GM12801 (cell line): Measurements from ENCODE around the gene ECT2L.

Source experiments
- CTCF ChIP-seq: IDR thresholded peaks from one replicate; pipeline ENCODE4 v1.5.1; 2011; ENCODE audit warnings: control low read depth; ENCODE audit not compliant: insufficient read length; ENCODE audit errors: extremely low read depth

The ECT2L gene

GRCh38 chr6:138806889-138807288 is 11.0 kb downstream of the ECT2L start:
- TF ChIP-seq CTCF: no peak

GRCh38 chr6:138809677-138810076 is 13.8 kb downstream of the ECT2L start:
- TF ChIP-seq CTCF: no peak

- no peak for TF ChIP-seq CTCF
These were observed 16.0 kb downstream of the ECT2L start for GRCh38 chr6:138811866-138812265.

- no peak for TF ChIP-seq CTCF
These were observed 18.4 kb downstream of the ECT2L start for GRCh38 chr6:138814179-138814834.

- no peak for TF ChIP-seq CTCF
These were observed 19.3 kb downstream of the ECT2L start for GRCh38 chr6:138815221-138815620.

- no peak for TF ChIP-seq CTCF
These were observed 20.1 kb downstream of the ECT2L start for GRCh38 chr6:138815797-138816528.

- no peak for TF ChIP-seq CTCF
These were observed 21.9 kb downstream of the ECT2L start for GRCh38 chr6:138817799-138818198.
